ENCODE measurements around the gene ULK3. TPM values are rescaled to one million over a fixed set of nuclear protein-coding genes. Genes with fewer than 3 reads are reported as not detected.
A peak's percentile ranks its signal among the peaks of the same experiment; 100 is the strongest.

ULK3 gene
- total RNA-seq, 2 donors from 2014 or later, result 44.6 to 49.0 TPM

GRCh38 chr15:74843445-74843828 lies 481 bp upstream of the ULK3 start:
- H3K27ac Mint-ChIP-seq, result peak overlapping the region; percentile 66
- no peaks in the 10 kb centered on the region for H3K36me3 Mint-ChIP-seq (ENCODE audit: low read depth)
- ATAC-seq (no peak), DNase-seq (no peak)
- peaks cover 37% of the 10 kb centered on the region for H3K4me1 Mint-ChIP-seq
- peak overlapping the region; percentile 90 for H3K4me3 Mint-ChIP-seq
- H3K9me3 ChIP-seq (ENCODE audit: control insufficient read depth, low read length, poor library complexity, severe bottlenecking), result no peaks in the 10 kb centered on the region
- H3K27me3 Mint-ChIP-seq, result no peaks in the 10 kb centered on the region

DNA sequence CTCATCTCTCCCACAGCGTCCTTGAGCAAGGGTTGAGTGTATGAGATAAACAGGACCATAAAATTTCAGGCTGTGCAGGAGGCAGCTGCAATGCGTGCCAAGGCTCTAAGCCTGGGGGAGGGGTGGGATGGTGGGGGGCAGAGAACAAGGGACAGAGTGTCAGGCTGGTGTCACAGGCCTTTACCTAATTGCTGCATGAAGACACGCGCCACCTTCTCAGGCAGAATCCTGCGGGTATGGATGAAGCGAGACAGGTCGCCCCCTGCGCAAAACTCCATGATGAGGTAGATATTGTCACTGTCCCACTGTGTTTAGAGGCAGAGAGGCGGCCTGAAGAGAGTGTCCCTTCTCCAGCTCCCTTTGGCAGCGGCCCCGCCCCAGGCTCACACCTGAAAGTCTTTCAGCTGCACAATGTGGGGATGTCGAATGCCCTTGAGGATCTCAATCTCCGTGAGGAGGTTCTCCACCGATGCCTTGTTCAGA lies 1.0 kb downstream of the ULK3 start:
- Mint-ChIP-seq H3K4me1 (peaks cover 37% of the 10 kb centered on the region), H3K27me3 (no peaks in the 10 kb centered on the region), H3K4me3 (peak overlapping the region; percentile 90), H3K27ac (no peak overlapping the region), H3K36me3 (ENCODE audit: low read depth) (no peaks in the 10 kb centered on the region)
- DNase-seq (no peak), ATAC-seq (no peak)
- H3K9me3 ChIP-seq (ENCODE audit: control insufficient read depth, low read length, poor library complexity, severe bottlenecking), result no peaks in the 10 kb centered on the region

- ATAC-seq (no peak), DNase-seq (no peak)
- H3K27ac Mint-ChIP-seq, result no peak overlapping the region
- H3K27me3 Mint-ChIP-seq, result no peaks in the 10 kb centered on the region
- no peaks in the 10 kb centered on the region for H3K9me3 ChIP-seq (ENCODE audit: control insufficient read depth, low read length, poor library complexity, severe bottlenecking)
- H3K4me3 Mint-ChIP-seq, result peak overlapping the region; percentile 90
- H3K36me3 Mint-ChIP-seq (ENCODE audit: low read depth), result no peaks in the 10 kb centered on the region
- peaks cover 37% of the 10 kb centered on the region for H3K4me1 Mint-ChIP-seq
Measured at GRCh38 chr15:74840851-74841775, 1.8 kb downstream of the ULK3 start.

- no peak for DNase-seq
- Mint-ChIP-seq H3K27ac (no peak overlapping the region), H3K4me3 (no peak overlapping the region)
Measured at GRCh38 chr15:74839526-74840395, 3.2 kb downstream of the ULK3 start.

GRCh38 chr15:74838746-74839525 lies 4.0 kb downstream of the ULK3 start:
- H3K4me3 Mint-ChIP-seq, result no peak overlapping the region
- H3K27ac Mint-ChIP-seq, result no peak overlapping the region
- no peaks in the 10 kb centered on the region for H3K27me3 Mint-ChIP-seq
- ATAC-seq (no peak), DNase-seq (no peak)
- no peaks in the 10 kb centered on the region for H3K36me3 Mint-ChIP-seq (ENCODE audit: low read depth)
- H3K4me1 Mint-ChIP-seq, result peaks cover 26% of the 10 kb centered on the region
- no peaks in the 10 kb centered on the region for H3K9me3 ChIP-seq (ENCODE audit: control insufficient read depth, low read length, poor library complexity, severe bottlenecking)

More at GRCh38 chr15:74839526-74840395, 3.2 kb downstream of the ULK3 start:
- peaks cover 32% of the 10 kb centered on the region for H3K4me1 Mint-ChIP-seq
- H3K9me3 ChIP-seq (ENCODE audit: control insufficient read depth, low read length, poor library complexity, severe bottlenecking), result no peaks in the 10 kb centered on the region
- H3K27me3 Mint-ChIP-seq, result no peaks in the 10 kb centered on the region
- H3K36me3 Mint-ChIP-seq (ENCODE audit: low read depth), result no peaks in the 10 kb centered on the region
- no peak for ATAC-seq

- H3K9me3 ChIP-seq (ENCODE audit: control insufficient read depth, low read length, poor library complexity, severe bottlenecking), result no peaks in the 10 kb centered on the region
- H3K4me1 Mint-ChIP-seq, result peaks cover 23% of the 10 kb centered on the region
- DNase-seq (no peak), ATAC-seq (no peak)
- peak overlapping the region; percentile 51 for H3K27ac Mint-ChIP-seq
- no peaks in the 10 kb centered on the region for H3K27me3 Mint-ChIP-seq
- H3K4me3 Mint-ChIP-seq, result no peak overlapping the region
- no peaks in the 10 kb centered on the region for H3K36me3 Mint-ChIP-seq (ENCODE audit: low read depth)
Measured at GRCh38 chr15:74838137-74838516, 4.8 kb downstream of the ULK3 start.

DNA sequence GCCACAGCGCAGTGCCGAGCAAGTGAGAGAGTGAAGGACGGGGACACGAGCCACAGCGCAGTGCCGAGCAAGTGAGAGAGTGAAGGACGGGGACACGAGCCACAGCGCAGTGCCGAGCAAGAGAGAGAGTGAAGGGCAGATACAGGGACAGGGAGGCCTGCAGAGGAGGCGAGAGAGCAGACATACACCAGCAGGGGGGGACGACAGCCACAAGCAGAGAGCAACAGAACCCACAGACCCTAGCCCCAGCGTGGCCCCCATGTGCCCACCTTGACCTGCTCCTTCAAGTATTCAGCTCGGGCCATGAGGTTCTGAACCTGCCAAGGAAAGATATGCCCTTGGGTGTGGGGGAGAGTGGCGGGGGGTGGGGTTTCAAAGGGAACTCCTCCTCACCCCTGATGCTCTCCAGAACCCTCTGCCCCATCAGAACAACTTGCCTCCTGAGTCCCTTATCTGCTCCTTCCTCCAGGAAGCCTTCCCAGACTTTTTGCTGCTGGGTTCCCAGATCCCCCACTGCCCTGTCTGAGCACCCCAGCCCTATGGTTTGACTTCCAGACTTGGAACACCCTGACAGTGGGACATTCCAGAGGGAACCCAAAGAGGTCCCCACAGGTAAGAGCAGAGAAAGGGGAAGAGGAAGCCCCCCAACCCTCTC lies 5.3 kb downstream of the ULK3 start:
- no peaks in the 10 kb centered on the region for H3K9me3 ChIP-seq (ENCODE audit: control insufficient read depth, low read length, poor library complexity, severe bottlenecking)
- Mint-ChIP-seq H3K36me3 (ENCODE audit: low read depth) (no peaks in the 10 kb centered on the region), H3K27ac (peak overlapping the region; percentile 51), H3K4me1 (peaks cover 24% of the 10 kb centered on the region), H3K27me3 (no peaks in the 10 kb centered on the region), H3K4me3 (no peak overlapping the region)
- ATAC-seq (no peak), DNase-seq (no peak)

GRCh38 chr15:74836846-74837245 lies 6.1 kb downstream of the ULK3 start:
- no peaks in the 10 kb centered on the region for H3K36me3 Mint-ChIP-seq (ENCODE audit: low read depth)
- H3K9me3 ChIP-seq (ENCODE audit: control insufficient read depth, low read length, poor library complexity, severe bottlenecking), result no peaks in the 10 kb centered on the region
- H3K4me1 Mint-ChIP-seq, result peaks cover 21% of the 10 kb centered on the region
- ATAC-seq (no peak), DNase-seq (no peak)
- H3K27me3 Mint-ChIP-seq, result no peaks in the 10 kb centered on the region
- H3K27ac Mint-ChIP-seq, result no peak overlapping the region
- no peak overlapping the region for H3K4me3 Mint-ChIP-seq

DNA sequence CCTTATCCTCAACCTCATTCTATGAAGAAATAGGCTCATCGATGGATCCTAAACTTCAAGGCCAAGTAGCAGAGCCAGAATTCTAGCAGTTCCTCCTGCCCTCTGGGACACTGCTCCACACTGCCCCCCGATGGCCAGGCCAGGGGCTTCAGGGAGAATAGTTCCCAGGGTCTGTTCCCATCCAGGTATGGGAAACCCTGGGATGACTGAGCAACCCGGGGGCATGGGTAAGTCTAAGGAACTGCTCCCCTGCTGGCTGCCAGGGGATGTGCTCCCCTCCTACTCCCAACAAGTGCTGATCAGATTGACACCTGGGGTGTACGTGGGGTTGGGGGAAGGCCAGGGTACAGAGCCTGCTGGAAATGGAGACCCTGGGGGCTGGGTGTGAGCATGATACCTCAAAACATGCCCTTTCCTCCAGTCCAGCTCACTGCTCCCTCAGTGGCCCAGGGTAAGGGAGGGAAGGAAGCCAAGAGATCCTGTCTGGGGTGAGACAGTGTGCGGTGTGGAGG lies 7.6 kb downstream of the ULK3 start:
- Mint-ChIP-seq H3K27me3 (no peaks in the 10 kb centered on the region), H3K4me1 (peaks cover 12% of the 10 kb centered on the region), H3K36me3 (ENCODE audit: low read depth) (no peaks in the 10 kb centered on the region), H3K27ac (peak overlapping the region; percentile 8), H3K4me3 (no peak overlapping the region)
- DNase-seq (peak in 2 of 3 donors; percentile 25 to 34), ATAC-seq (peak; percentile 59)
- no peaks in the 10 kb centered on the region for H3K9me3 ChIP-seq (ENCODE audit: control insufficient read depth, low read length, poor library complexity, severe bottlenecking)

DNA sequence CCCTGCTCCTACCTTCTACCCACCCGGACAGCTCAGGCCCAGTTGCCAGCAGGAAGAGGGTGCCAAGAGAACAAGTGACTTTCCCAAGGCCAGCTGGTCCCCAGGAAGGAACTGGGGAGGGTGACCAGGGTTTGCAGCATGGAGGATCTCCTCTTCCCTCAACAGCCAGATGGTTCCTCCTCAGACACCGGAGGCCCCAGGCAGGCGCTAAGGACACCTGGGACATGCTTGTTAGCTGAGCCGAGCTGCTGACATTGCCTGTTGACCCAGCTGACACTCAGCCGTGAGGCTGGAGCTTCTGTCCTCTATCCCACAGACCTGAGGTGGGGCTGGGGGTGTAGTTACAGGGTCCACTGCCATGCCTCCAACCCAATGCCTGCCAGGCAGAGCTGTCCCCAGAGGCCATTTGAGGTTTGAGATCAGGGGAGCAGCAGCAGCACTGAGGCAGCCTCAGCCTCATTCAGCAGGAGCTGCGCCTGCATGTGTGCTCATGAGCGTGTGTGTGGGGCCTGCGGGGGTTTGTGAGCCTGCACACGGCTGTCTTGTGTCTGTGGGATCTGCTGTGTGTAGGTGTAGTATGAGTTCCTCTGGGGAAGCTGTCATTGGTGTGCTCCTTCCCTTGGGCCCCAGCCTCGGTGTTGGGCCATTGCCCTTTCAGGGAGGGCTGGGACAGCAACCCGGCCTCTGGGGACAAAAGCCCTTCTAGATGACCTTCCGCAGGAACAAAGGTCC lies 9.4 kb downstream of the ULK3 start:
- peaks cover 6% of the 10 kb centered on the region for H3K27me3 Mint-ChIP-seq
- DNase-seq (no peak), ATAC-seq (no peak)
- peaks cover 11% of the 10 kb centered on the region for H3K4me1 Mint-ChIP-seq
- no peaks in the 10 kb centered on the region for H3K9me3 ChIP-seq (ENCODE audit: control insufficient read depth, low read length, poor library complexity, severe bottlenecking)
- H3K27ac Mint-ChIP-seq, result peak overlapping the region; percentile 53
- H3K36me3 Mint-ChIP-seq (ENCODE audit: low read depth), result no peaks in the 10 kb centered on the region
- H3K4me3 Mint-ChIP-seq, result no peak overlapping the region

- Mint-ChIP-seq H3K27me3 (peaks cover 13% of the 10 kb centered on the region), H3K4me1 (peaks cover 13% of the 10 kb centered on the region), H3K27ac (peak overlapping the region; percentile 53), H3K4me3 (no peak overlapping the region), H3K36me3 (ENCODE audit: low read depth) (no peaks in the 10 kb centered on the region)
- no peak for DNase-seq
- H3K9me3 ChIP-seq (ENCODE audit: control insufficient read depth, low read length, poor library complexity, severe bottlenecking), result no peaks in the 10 kb centered on the region
- no peak for ATAC-seq
Measured at GRCh38 chr15:74832826-74833225, 10.1 kb downstream of the ULK3 start.
